Renal pelvis (tissue), 4 donors: ENCODE measurements around the gene VRK3. TPM values are rescaled to one million over a fixed set of nuclear protein-coding genes. Genes with fewer than 3 reads are reported as not detected.
"Not testable (repeated sequence)": the region's sequence is repeated elsewhere in the genome, so short reads cannot be mapped to it uniquely, and the experiment has no call there.

ENCODE experiments used
- DNase-seq: peaks from one replicate; pipeline ENCODE4 v3.0.0-alpha.2; 2013
- polyA plus RNA-seq, 3 donors: library from polyadenylated mRNA; unstranded; fragments of 120-200 nt; gene quantifications; one replicate each; pipeline ENCODE4 v1.2.1, GENCODE V29; 2013; ENCODE audit not compliant: insufficient read length in 3 of 3

The VRK3 gene
- polyA plus RNA-seq, 3 donors = 49.7 to 55.3 (median 53.1) TPM

GRCh38 chr19:49960980-49961379 is 64.2 kb downstream of the VRK3 start, which contains the start of gene SIGLEC11:
SIGLEC11 (minus strand) TSS chr19:49961172; CDS start chr19:49961081, 91 bp downstream.
- DNase-seq = not testable (repeated sequence)

- DNase-seq = not testable (repeated sequence)
Observed at GRCh38 chr19:49959892-49960291, 65.3 kb downstream of the VRK3 start.

- DNase-seq = not testable (repeated sequence)
Observed at GRCh38 chr19:49958596-49958995, 66.6 kb downstream of the VRK3 start.

GRCh38 chr19:49958144-49958543 is 67.0 kb downstream of the VRK3 start:
- not testable (repeated sequence) for DNase-seq

- DNase-seq = no peak
Observed at GRCh38 chr19:49957262-49957915, 67.8 kb downstream of the VRK3 start.

- no peak for DNase-seq
Observed at GRCh38 chr19:49956115-49956495, 69.1 kb downstream of the VRK3 start.

GRCh38 chr19:49954933-49955332 is 70.2 kb downstream of the VRK3 start:
- peak; percentile 20 for DNase-seq

GRCh38 chr19:49954092-49954829 is 70.9 kb downstream of the VRK3 start:
- DNase-seq = peak; percentile 66

GRCh38 chr19:49953416-49953815 is 71.8 kb downstream of the VRK3 start:
- no peak for DNase-seq

GRCh38 chr19:49952906-49953305 is 72.3 kb downstream of the VRK3 start:
- no peak for DNase-seq

GRCh38 chr19:49952479-49952836 is 72.7 kb downstream of the VRK3 start:
- no peak for DNase-seq

GRCh38 chr19:49951806-49952478 is 73.2 kb downstream of the VRK3 start:
- DNase-seq = no peak

GRCh38 chr19:49950956-49951526 is 74.1 kb downstream of the VRK3 start:
- DNase-seq = no peak

- no peak for DNase-seq
Observed at GRCh38 chr19:49950590-49950948, 74.6 kb downstream of the VRK3 start.

- DNase-seq = no peak
Observed at GRCh38 chr19:49949742-49950589, 75.2 kb downstream of the VRK3 start.

- DNase-seq = no peak
Observed at GRCh38 chr19:49946415-49946814, 78.8 kb downstream of the VRK3 start.

GRCh38 chr19:49944567-49944966 is 80.6 kb downstream of the VRK3 start:
- DNase-seq = not testable (repeated sequence)

GRCh38 chr19:49940482-49940791 is 84.7 kb downstream of the VRK3 start:
- DNase-seq = no peak

- no peak for DNase-seq
Observed at GRCh38 chr19:49939721-49940481, 85.3 kb downstream of the VRK3 start.

GRCh38 chr19:49938662-49939061 is 86.5 kb downstream of the VRK3 start:
- DNase-seq = no peak

GRCh38 chr19:49937750-49938381 is 87.3 kb downstream of the VRK3 start:
- DNase-seq = peak; percentile 73
